ENCODE results near the gene PPP1R9A.

Gene PPP1R9A

DNA sequence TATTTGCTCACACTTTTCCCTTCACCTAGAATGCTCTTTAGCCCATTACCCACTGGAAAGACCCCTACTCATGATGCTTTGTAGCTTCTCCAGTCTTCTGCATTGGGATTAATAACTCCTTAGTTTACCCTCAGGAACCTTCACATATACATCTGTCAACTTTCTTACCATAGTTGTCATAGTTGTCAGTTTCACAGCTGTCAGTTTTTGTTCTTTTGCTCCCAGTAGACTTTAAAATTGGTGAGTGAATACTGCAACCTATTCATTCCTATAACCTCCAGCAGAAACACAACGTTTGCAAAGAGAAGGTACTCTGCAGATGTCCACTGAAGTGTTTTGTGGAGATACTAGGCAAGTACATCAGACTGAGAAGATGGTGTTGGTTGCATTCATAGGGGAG, 414.3 kb downstream of the PPP1R9A start:
- no peak for DNase-seq (ENCODE audit: low read depth)

GRCh38 chr7:95322396-95322795, 415.0 kb downstream of the PPP1R9A start:
- DNase-seq (ENCODE audit: low read depth) = no peak

- DNase-seq (ENCODE audit: low read depth) = no peak
Observed at GRCh38 chr7:95322854-95323253, 415.5 kb downstream of the PPP1R9A start.

DNA sequence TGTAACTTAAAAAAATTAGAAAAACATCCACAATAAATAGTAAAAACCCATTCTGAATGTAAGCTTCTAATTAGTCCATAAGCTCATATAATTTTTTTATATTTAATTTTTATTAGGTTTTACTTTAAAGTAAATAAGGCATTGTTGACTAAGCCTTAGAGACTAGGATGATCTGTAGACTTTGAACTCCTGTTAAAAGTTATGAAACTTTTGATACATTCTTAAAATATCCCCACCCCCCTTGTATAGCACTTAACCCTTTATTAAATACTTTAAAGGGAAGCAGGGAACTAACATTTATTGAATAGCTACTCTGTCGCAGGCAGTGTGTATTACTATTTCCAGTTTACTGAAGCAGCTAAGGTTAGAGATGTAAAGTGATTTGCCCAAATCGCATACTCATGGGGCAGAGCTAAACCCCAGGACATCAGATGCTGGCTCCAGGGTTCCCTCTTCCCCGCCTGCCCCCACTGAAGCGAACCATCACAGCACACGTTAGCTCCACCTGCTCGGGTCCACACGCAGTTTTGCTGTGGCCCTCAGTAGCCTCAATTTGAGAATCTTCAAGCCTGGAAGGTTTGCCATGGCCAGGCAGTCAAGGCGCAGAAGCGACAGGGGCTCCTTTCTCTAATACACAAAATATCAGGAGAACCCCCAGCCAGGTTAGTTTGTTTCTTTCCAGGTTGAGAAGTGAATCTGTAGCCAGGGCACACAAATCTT, 416.2 kb downstream of the PPP1R9A start:
- no peak for DNase-seq (ENCODE audit: low read depth)

DNA sequence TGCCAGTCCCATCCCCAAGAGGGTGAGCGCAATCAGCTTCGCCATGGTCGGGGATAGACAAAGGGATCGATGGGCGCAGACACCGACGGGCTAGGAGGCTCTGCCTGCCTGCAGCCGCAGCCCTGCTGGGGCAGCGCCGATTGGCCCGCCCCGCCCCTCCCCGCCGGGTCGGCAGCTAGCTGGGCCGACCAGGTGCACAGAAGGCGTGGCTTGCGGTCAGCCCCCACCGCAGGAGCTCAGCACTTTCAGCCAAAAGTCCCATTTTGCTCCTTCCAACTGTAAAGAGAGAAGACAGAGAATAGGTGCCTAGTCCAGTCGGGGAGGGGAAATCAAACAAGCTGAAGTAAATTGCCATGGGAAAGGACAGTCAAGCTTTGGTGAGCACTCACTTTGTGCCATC, 417.0 kb downstream of the PPP1R9A start, which contains the start of gene PON1:
PON1 (minus strand) TSS at position 102 of the 400 bp plus-strand sequence; CDS start at position 45, 57 bp downstream.
- no peak for DNase-seq (ENCODE audit: low read depth)

- no peak for DNase-seq (ENCODE audit: low read depth)
Observed at GRCh38 chr7:95327356-95327755, 420.0 kb downstream of the PPP1R9A start.

DNA sequence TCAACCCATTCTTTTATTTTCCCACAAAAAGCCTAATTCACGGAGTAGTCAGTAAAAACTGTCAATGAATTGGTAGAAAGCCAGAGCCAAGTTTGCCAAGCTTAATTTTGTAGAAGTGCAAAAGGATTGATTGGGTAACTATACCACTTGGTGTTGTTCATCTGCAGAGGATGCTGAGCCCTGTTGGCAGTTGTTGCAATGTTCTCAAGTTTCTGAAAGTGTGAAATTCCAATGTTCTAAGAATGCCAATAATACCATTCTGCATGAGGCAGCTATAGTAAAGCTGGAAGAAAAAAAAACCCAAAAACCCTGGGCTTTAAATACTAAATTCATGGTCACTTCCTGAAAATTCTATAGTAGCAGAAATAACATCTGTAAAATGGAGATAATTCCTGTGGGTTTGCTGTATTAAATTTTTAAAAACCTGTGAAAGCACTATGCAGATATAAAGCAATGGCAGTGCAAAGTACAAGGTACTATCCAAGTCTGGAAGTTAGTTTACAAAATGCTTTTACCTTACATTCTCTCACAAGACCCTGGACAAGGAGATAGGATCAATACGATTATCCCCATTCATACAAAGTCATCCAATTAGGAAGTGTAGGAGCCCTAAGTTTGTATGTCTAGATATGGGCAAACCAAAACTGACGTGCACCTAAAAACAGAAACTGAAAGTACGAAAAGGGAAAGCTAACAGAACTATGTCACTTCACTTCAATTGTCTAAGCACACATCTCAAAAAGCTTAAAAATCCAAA, 423.0 kb downstream of the PPP1R9A start:
- no peak for DNase-seq (ENCODE audit: low read depth)

DNA sequence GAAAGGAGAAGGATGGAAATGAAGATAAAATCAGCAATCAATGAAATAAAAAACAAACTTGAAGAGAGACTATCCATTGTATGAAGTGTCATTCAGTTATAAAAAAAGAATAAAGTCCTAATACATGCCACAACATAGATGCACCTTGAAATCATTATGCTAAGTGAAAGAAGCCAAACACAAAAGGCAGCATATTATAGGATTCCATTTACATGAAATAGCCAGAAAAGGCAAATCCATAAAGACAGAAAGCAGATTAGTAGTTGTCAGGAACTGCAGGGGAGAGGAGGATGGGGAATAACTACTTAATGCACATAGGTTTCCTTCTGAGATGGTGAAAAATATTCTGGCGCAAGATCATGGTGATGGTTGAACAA, 423.6 kb downstream of the PPP1R9A start:
- no peak for DNase-seq (ENCODE audit: low read depth)

DNA sequence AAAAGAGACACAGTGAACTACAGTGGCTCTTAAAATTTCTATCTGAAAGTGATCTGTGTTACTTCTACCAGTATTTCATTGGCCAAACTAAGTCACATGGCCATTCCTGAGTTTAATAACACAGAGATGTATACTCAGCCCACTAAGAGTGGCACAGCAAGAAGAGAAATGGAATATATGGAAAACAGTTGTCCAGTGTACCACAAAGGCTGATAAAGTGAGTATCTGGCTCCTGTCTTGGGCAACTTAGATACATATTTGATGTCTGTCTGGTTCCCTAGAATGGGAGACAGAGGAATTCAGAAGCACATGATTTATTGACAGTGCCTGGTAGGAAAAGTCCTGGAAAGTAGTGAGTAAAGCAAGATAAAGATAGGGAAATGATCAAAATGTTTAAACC, 427.1 kb downstream of the PPP1R9A start:
- DNase-seq (ENCODE audit: low read depth) = no peak

DNA sequence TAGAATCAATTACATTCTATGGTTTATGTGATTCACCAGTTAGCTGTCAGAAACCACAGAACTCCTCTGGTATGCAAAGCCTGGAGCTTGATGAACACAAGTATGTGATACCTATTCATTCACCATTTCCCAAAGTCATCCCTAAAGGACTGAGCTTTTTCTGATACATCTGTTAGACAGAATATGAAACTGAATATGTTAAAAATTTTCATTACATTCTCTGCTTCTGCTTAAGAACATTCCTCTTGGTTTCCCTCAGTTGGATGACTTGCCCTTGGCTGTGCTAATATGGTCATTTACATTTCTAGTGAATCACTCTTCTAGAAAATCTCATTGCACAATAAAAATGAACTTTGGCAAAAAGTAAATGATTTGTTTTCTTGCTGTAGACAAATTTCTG, 427.7 kb downstream of the PPP1R9A start:
- no peak for DNase-seq (ENCODE audit: low read depth)

DNA sequence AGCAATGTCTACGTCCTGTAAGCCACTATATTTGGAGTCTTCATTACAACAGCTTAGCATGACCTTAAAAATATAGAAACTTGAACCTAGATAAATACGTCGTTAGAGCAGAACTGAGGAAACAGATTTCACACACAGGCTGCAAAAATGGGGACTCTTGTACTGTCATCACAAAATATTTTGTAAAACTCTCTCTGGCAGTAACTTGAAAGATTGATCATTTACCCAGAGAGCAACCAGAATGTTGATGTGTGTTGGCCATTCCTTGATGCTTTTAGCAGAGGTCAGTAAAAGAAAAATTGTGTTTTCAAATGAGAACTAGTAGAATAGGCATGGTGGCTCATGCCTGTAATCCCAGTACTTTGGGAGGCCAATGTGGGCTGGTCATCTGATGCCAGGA, 431.4 kb downstream of the PPP1R9A start:
- DNase-seq (ENCODE audit: low read depth) = no peak

DNA sequence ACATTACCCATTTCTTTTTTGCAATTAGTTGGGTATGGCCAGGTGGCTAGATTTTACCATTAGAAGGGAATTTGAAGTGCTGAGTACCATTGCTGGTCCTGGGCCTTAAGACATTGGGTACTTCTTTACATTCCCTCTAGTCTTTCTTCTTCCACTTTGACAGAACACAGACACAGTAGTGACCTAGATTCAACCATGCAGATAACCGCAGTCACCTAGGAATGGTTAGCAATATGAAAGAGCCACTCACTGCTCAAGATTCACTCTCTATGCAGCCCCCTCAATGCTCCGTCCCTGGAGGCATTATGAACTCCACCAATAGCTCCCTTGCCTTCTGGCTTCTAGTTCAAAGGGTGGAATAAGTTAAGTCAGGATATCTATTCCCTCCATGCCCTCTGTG, 433.1 kb downstream of the PPP1R9A start:
- DNase-seq (ENCODE audit: low read depth) = no peak

- no peak for DNase-seq (ENCODE audit: low read depth)
Observed at GRCh38 chr7:95342029-95342428, 434.6 kb downstream of the PPP1R9A start.

- DNase-seq (ENCODE audit: low read depth) = no peak
Observed at GRCh38 chr7:95342642-95343307, 435.4 kb downstream of the PPP1R9A start.
